GM12872 (cell line): ENCODE results near the gene COG5.

Source experiments
- TF ChIP-seq, protein P1 (sequence below): IDR thresholded peaks from 3 replicates; pipeline ENCODE4 v1.5.1; 2011; ENCODE audit warnings: low read depth, mild to moderate bottlenecking, low read length, moderate library complexity; ENCODE audit not compliant: insufficient read depth

Gene COG5

DNA sequence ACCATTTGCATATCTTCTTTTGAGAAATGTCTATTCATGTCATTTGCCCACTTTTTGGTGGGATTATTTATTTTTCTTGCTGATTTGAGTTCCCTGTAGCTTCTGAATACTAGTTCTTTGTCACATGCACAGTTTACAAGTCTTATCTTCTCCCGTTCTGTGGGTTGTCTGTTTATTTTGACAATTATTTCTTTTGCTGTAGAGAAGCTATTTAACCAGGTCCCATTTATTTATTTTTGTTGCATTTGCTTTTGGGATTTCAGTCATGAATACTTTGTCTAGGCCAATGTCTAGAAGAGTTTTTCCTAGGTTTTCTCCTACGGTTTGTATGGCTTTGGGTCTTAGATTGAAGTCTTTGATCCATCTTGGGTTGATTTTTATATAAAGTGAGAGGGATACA, 60.9 kb downstream of the COG5 start:
- TF ChIP-seq, protein P1, sequence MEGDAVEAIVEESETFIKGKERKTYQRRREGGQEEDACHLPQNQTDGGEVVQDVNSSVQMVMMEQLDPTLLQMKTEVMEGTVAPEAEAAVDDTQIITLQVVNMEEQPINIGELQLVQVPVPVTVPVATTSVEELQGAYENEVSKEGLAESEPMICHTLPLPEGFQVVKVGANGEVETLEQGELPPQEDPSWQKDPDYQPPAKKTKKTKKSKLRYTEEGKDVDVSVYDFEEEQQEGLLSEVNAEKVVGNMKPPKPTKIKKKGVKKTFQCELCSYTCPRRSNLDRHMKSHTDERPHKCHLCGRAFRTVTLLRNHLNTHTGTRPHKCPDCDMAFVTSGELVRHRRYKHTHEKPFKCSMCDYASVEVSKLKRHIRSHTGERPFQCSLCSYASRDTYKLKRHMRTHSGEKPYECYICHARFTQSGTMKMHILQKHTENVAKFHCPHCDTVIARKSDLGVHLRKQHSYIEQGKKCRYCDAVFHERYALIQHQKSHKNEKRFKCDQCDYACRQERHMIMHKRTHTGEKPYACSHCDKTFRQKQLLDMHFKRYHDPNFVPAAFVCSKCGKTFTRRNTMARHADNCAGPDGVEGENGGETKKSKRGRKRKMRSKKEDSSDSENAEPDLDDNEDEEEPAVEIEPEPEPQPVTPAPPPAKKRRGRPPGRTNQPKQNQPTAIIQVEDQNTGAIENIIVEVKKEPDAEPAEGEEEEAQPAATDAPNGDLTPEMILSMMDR: no peak

DNA sequence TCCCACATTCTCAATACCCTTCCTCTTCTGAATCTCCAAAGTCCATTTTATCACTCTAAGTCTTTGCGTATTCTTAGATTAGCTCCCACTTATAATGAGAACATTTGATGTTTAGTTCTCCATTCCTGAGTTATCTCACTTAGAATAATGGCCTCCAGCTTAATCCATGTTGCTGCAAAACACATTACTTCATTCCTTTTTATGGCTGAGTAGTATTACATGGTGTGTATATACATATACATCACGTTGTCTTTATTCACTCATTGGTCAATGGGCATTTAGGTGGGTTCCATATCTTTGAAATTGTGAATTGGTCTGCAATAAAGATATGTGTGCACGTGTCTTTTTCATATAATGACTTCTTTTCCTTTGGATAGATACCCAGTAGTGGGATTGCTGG, 61.6 kb downstream of the COG5 start:
- TF ChIP-seq, protein P1: no peak

DNA sequence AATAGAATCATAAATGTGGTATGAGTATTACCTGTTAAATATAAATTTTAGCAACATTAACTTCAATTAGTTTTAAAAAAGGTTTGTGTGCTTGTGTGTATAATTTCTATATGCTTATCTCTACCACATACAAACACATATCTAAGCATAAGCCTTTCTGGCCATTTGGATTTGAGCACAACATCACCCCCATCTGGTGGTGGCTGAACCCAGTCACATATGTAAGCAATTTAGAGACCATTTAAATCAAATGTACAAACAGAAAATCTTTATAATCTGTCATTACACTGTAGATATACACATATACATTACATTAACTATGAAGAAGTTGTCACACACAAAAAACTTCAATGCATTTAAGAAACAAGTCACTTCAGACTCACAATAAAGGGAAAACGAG, 62.1 kb downstream of the COG5 start:
- TF ChIP-seq, protein P1: peak; percentile 36; the same call in 1 of the 3 replicates

DNA sequence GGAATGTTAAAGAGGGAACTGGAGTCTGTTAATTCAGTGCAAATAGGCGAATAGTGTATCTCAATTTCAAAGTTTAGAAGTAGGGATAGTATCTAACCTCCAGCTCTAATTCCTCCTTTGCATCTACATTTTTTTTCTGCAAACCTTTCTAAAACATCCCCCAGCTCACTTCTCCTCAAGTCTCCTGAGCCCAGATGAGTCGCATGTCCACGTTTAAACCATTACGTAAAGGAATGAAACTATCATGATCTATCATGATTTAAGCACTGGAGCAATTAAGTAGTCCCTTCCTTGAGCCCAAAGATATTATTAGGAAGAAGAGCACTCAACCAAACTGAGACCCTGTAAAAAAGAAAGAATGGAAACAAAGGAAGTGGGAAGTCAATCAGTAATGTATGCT, 64.0 kb downstream of the COG5 start:
- TF ChIP-seq, protein P1: no peak

DNA sequence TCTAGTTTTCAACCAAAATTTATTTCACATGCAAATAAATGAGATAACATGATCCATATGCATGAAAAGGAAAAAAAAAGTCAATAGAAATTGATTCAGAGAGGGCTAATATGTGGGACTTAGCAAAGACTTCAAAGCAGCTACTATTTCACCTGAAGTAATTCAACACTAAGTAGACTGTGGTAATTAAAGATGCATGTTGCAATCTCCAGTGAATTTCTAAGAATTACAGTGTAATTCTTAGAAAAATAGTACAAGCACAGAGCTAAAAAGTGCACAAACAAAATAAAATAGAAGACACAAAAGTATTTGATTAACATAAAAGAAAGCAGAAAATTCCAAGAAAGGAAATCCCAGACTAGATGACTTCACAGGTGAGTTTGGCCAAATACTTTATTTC, 68.2 kb downstream of the COG5 start:
- TF ChIP-seq, protein P1: no peak

DNA sequence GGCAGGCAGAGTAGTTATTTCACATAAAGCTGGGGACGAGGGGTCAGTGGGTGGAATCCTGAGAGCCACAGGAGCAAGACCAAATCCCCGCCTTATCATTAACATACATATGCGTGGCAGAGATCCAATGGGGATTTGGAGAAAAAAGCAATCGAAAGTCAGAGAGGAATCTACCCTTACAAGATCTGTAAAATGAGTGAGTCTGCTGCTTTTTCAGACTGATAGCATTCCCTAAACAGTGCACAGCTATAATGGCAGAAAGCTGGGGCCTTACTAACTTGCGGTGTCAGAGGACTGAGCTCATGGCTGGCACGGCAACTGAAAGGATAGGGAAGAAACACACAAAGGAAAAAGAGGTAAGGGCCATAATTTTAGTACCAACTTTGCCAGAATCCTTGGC, 68.8 kb downstream of the COG5 start:
- TF ChIP-seq, protein P1: no peak

DNA sequence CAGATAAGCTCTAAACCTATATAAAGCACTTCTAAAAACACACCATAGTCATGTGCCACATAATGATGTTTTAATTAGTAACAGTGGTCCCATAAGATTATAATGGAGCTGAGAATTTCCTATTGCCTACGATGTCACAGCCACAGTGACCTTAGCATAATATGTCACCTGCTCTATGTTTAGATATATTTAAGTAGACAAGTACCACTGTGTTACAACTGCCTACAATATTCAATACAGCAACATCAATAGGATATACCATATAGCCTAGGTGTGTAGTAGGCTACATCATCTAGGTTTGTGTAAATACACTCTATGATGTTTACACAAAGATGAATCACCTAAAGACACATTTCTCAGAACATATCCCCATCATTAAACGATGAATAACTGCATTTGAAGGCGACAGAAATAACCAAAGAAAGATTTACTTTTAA, 69.4 kb downstream of the COG5 start:
- TF ChIP-seq, protein P1: no peak

DNA sequence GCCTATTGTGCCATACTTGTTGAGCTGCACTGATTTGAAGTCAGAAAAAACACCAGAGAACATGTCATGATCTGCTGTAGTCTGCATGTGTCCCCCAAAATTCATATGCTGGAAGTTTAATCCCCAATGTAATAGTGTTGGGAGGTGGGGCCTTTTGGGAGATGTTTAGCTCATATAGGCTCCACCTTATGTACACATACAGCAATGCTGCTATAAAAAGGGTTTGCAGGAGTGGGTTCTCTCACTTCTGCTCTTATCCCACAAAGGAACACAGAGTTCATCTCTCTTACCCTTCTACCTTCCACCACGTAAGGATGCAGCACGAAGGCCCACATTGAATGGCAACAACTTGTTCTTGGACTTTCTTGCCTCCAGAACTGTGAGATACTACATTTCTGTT, 70.8 kb downstream of the COG5 start:
- TF ChIP-seq, protein P1: no peak
